Measurements from ENCODE around the gene NPAS2. TPM values are rescaled to one million over a fixed set of nuclear protein-coding genes. Genes with fewer than 3 reads are reported as not detected.

The NPAS2 gene
- total RNA-seq, 1 experiment from 2014 or later: 38.3 TPM

DNA sequence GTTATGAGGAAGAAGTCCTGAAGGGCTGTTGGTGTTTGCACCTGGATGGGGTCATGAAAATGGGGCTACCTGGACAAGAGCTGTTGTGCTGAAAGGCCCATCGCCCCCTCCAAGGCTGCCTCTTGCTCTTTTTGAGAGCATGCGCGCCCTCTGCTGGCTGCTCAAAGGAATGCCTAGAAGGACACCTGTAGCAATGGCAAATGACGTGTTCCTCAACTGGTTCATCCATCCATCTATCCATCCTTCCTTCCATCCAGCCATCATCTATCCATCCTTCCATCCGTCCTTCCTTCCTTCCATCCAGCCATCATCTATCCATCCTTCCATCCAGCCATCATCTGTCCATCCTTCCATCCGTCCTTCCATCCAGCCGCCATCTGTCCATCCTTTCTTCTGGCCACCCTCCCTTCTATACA, 165.0 kb downstream of the NPAS2 start:
- no peaks in the 10 kb centered on the region for H3K27me3 ChIP-seq (ENCODE audit: insufficient read depth, low read depth)
- no peak overlapping the region for H2AFZ ChIP-seq
- H3K4me1 ChIP-seq (replicated peaks; ENCODE audit: insufficient read depth): no peaks in the 10 kb centered on the region
- intact Hi-C loops (cut with micrococcal nuclease; ENCODE audit: unreplicated experiment): loop anchor here (1.0 to 10.0 kb wide), 4 partner anchors 100 to 375 kb away; partner anchors contain the start of gene NPAS2
- H3K9me2 ChIP-seq (ENCODE audit: insufficient read depth): no peaks in the 10 kb centered on the region
- TF ChIP-seq EZH2 (IDR thresholded peaks at IDR 0.05; ENCODE audit: low read depth): no peak
- TF ChIP-seq, protein P1, sequence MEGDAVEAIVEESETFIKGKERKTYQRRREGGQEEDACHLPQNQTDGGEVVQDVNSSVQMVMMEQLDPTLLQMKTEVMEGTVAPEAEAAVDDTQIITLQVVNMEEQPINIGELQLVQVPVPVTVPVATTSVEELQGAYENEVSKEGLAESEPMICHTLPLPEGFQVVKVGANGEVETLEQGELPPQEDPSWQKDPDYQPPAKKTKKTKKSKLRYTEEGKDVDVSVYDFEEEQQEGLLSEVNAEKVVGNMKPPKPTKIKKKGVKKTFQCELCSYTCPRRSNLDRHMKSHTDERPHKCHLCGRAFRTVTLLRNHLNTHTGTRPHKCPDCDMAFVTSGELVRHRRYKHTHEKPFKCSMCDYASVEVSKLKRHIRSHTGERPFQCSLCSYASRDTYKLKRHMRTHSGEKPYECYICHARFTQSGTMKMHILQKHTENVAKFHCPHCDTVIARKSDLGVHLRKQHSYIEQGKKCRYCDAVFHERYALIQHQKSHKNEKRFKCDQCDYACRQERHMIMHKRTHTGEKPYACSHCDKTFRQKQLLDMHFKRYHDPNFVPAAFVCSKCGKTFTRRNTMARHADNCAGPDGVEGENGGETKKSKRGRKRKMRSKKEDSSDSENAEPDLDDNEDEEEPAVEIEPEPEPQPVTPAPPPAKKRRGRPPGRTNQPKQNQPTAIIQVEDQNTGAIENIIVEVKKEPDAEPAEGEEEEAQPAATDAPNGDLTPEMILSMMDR (conservative IDR thresholded peaks at IDR 0.05): peak; percentile 94
- H3F3A ChIP-seq (ENCODE audit: insufficient read depth, low read depth): peaks cover 32% of the 10 kb centered on the region
- POLR2A ChIA-PET (ENCODE audit: unreplicated experiment): no interaction called here
- peaks cover 32% of the 10 kb centered on the region for H3K36me3 ChIP-seq (ENCODE audit: low read depth)
- no peak overlapping the region for H3K4me2 ChIP-seq
- no TSS peak for BruUV-seq (replicated peaks)
- no peaks in the 10 kb centered on the region for H3K9me3 ChIP-seq (ENCODE audit: insufficient read depth, low read depth)
- no peak overlapping the region for H3K27ac ChIP-seq
- H3K4me3 ChIP-seq: no peak overlapping the region
- peak; percentile 50 to 63 for DNase-seq
- CTCF ChIA-PET: no interaction called here
- 0 out of 2 replicates have a peak, but pooled peaks cover 4% of the 10 kb centered on the region for H4K20me1 ChIP-seq (ENCODE audit: insufficient read depth)
- no peaks in the 10 kb centered on the region for H3K79me2 ChIP-seq (ENCODE audit: low read depth)

DNA sequence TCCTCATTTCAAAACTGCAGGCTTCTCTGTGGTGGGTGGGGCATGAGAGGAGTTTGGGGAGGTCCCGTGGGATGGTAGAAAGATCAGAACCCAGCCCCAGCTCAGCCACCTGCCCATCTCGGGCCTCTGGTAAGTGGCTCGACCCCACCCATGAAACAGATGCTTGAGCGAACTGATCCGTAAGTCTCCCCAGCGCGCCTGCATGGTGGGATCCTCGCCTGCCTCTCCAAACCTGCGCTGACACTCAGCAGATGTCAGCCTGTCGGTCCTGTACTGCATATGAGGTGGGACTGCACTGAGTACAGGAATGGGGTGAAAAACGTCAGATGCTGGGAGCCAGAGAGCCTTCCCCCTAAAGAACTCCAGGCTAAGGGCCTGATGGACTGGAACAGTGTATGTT, 166.2 kb downstream of the NPAS2 start:
- DNase-seq: no peak
- Histone ChIP-seq H3K36me3 (ENCODE audit: low read depth) (peaks cover 34% of the 10 kb centered on the region), H2AFZ (no peak overlapping the region), H3K79me2 (ENCODE audit: low read depth) (no peaks in the 10 kb centered on the region), H3K4me1 (replicated peaks; ENCODE audit: insufficient read depth) (no peaks in the 10 kb centered on the region), H3K4me3 (no peak overlapping the region), H3K9me2 (ENCODE audit: insufficient read depth) (no peaks in the 10 kb centered on the region), H3K27me3 (ENCODE audit: insufficient read depth, low read depth) (no peaks in the 10 kb centered on the region), H3K9me3 (ENCODE audit: insufficient read depth, low read depth) (no peaks in the 10 kb centered on the region), H3K4me2 (no peak overlapping the region), H4K20me1 (ENCODE audit: insufficient read depth) (0 out of 2 replicates have a peak, but pooled peaks cover 4% of the 10 kb centered on the region), H3K27ac (no peak overlapping the region), H3F3A (ENCODE audit: insufficient read depth, low read depth) (peaks cover 29% of the 10 kb centered on the region)
- no TSS peak for BruUV-seq (replicated peaks)
- ChIA-PET CTCF (interaction anchor here (0.6 kb wide), 1 partner anchor 455 kb away, joined by 3 read pairs; no protein-coding TSS in a partner anchor), POLR2A (ENCODE audit: unreplicated experiment) (no interaction called here)
- intact Hi-C loops (cut with micrococcal nuclease; ENCODE audit: unreplicated experiment): loop anchor here (5.0 to 10.0 kb wide), 2 partner anchors 101 to 164 kb away; partner anchors contain the start of gene NPAS2
- TF ChIP-seq, protein P1 (conservative IDR thresholded peaks at IDR 0.05): no peak
- no peak for TF ChIP-seq EZH2 (IDR thresholded peaks at IDR 0.05; ENCODE audit: low read depth)

DNA sequence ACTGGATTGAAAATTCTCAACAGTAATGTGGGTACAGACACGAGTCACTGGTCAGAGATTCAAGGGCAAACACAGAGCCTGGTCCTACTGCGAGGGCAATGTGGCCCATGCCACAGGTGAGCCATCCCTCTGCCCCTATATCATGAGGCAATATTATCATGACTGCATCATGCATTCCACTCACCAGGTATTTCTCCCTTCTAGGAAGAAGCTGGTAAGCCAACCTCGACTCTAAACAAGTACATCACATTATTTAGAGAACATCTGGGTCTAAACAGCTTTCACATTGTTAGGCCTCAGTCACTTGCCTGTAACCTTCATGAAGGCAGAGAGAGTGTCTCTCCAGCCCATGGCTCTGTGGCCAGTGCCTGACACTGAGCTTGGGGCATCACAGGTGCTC, 167.6 kb downstream of the NPAS2 start:
- Histone ChIP-seq H4K20me1 (ENCODE audit: insufficient read depth) (peaks cover 8% of the 10 kb centered on the region; the same call in 1 of the 2 replicates), H3K4me3 (no peak overlapping the region), H3K4me2 (no peak overlapping the region), H3K4me1 (replicated peaks; ENCODE audit: insufficient read depth) (no peaks in the 10 kb centered on the region), H3K9me3 (ENCODE audit: insufficient read depth, low read depth) (no peaks in the 10 kb centered on the region), H3F3A (ENCODE audit: insufficient read depth, low read depth) (peaks cover 32% of the 10 kb centered on the region), H3K27me3 (ENCODE audit: insufficient read depth, low read depth) (no peaks in the 10 kb centered on the region), H3K27ac (no peak overlapping the region), H3K9me2 (ENCODE audit: insufficient read depth) (no peaks in the 10 kb centered on the region), H3K79me2 (ENCODE audit: low read depth) (no peaks in the 10 kb centered on the region), H2AFZ (no peak overlapping the region), H3K36me3 (ENCODE audit: low read depth) (peaks cover 28% of the 10 kb centered on the region)
- no TSS peak for BruUV-seq (replicated peaks)
- intact Hi-C loops (cut with micrococcal nuclease; ENCODE audit: unreplicated experiment): loop anchor here (5.0 to 10.0 kb wide), 2 partner anchors 103 to 165 kb away; partner anchors contain the start of gene NPAS2
- ChIA-PET CTCF (interaction anchor here (0.6 to 1.6 kb wide), 2 partner anchors 377 to 399 kb away, joined by 3 to 4 read pairs; no protein-coding TSS in a partner anchor), POLR2A (ENCODE audit: unreplicated experiment) (interaction anchor here (0.6 kb wide), 1 partner anchor 92 kb away, joined by 6 read pairs; no protein-coding TSS in a partner anchor)
- DNase-seq: no peak
- no peak for TF ChIP-seq EZH2 (IDR thresholded peaks at IDR 0.05; ENCODE audit: low read depth)
- TF ChIP-seq, protein P1 (conservative IDR thresholded peaks at IDR 0.05): no peak

Data from PC-9 (cell line).